Measurements from ENCODE around the gene CEP350. TPM values are rescaled to one million over a fixed set of nuclear protein-coding genes. Genes with fewer than 3 reads are reported as not detected.

CEP350 gene
- total and polyA plus RNA-seq, 2 of the 4 experiments (the other 2 are of a cell fraction): 5.0 to 36.4 TPM

- Histone ChIP-seq H3K4ac (ENCODE audit: low read depth, low read length) (no peak overlapping the region), H3K36me3 (ENCODE audit: control insufficient read depth, insufficient read depth, low read length) (no peaks in the 10 kb centered on the region), H2BK120ac (ENCODE audit: low read depth, low read length) (no peak overlapping the region), H3K79me1 (ENCODE audit: low read depth in 1 of 2, low read length in 2 of 2) (peaks cover 25 to 33% of the 10 kb centered on the region in 2 experiments), H2AFZ (replicated peaks; ENCODE audit: low read length, poor library complexity) (no peak overlapping the region), H3K4me3 (ENCODE audit: insufficient read depth, low read depth, low read length) (no peak overlapping the region), H4K20me1 (ENCODE audit: insufficient read depth, low read length) (peaks cover 14% of the 10 kb centered on the region; the same call in 1 of the 2 replicates), H3K27me3 (ENCODE audit: control insufficient read depth, insufficient read depth, low read length) (no peaks in the 10 kb centered on the region), H3K27ac (ENCODE audit: insufficient read depth, low read length) (no peak overlapping the region), H3K4me1 (ENCODE audit: control insufficient read depth, insufficient read depth, low read length) (peaks cover 5% of the 10 kb centered on the region), H2AK5ac (ENCODE audit: low read depth, low read length) (no peak overlapping the region), H3K9ac (ENCODE audit: low read depth, low read length) (no peak overlapping the region), H2BK15ac (ENCODE audit: low read depth, low read length) (no peak overlapping the region), H3K14ac (replicated peaks; ENCODE audit: low read depth, low read length) (no peak overlapping the region), H3K23ac (ENCODE audit: low read depth, low read length) (no peak overlapping the region), H3K9me1 (ENCODE audit: insufficient read depth, low read length) (peaks cover 4% of the 10 kb centered on the region; the same call in 1 of the 2 replicates), H4K5ac (ENCODE audit: low read depth, low read length) (no peak overlapping the region), H4K91ac (ENCODE audit: insufficient read depth, low read depth, low read length) (no peak overlapping the region), H3K4me2 (ENCODE audit: low read depth, low read length) (no peak overlapping the region), H2BK5ac (ENCODE audit: low read depth, low read length, poor library complexity, severe bottlenecking) (no peak overlapping the region), H4K8ac (ENCODE audit: low read depth in 2 of 2, low read length in 2 of 2) (no peak overlapping the region), H3K56ac (ENCODE audit: extremely low read depth, insufficient read depth, low read length) (no peak overlapping the region), H2AK9ac (replicated peaks; ENCODE audit: low read depth, low read length, poor library complexity) (no peak overlapping the region), H3K9me3 (ENCODE audit: control insufficient read depth, insufficient read depth, low read length) (no peaks in the 10 kb centered on the region), H3K18ac (ENCODE audit: low read depth, low read length) (no peak overlapping the region), H2BK20ac (ENCODE audit: low read depth, low read length) (no peak overlapping the region)
- ChIA-PET POLR2A (ENCODE audit: unreplicated experiment) (interaction anchor here (1.5 kb wide), 1 partner anchor 24 kb away, joined by 3 read pairs; the partner anchor contains the start of gene CEP350), CTCF (interaction anchor here (0.7 kb wide), 1 partner anchor 8 kb away, joined by 3 read pairs; no protein-coding TSS in a partner anchor)
- DNase-seq (no peak), ATAC-seq (ENCODE audit: low read depth) (no peak)
- WGBS, 2 experiments (ENCODE audit: extremely low coverage in 2 of 2, insufficient read length in 1 of 2): no CpG with 5 or more reads among the region's 5 CpGs
- intact Hi-C loops (cut with micrococcal nuclease) (loop anchor here (5.0 kb wide), 1 partner anchor 39 kb away; no protein-coding TSS in a partner anchor), dilution Hi-C loops (cut with HindIII; ENCODE audit: low sequenced_read_pairs, unreplicated experiment) (no loop called here), in situ Hi-C loops (cut with MboI; ENCODE audit: low sequenced_read_pairs) (no loop called here)
- BruUV-seq (replicated peaks): no TSS peak
- no peak for TF ChIP-seq MAFK (IDR thresholded peaks at IDR 0.05; ENCODE audit: low read depth, low read length)
- no peak for TF ChIP-seq CTCF (conservative IDR thresholded peaks at IDR 0.05; ENCODE audit: low read depth, low read length)
Measured at GRCh38 chr1:179978199-179979079, 23.8 kb downstream of the CEP350 start.
